WTC11 (cell line): ENCODE data around the gene ZNF512B. TPM values are rescaled to one million over a fixed set of nuclear protein-coding genes. Genes with fewer than 3 reads are reported as not detected.

ENCODE experiments used
- ATAC-seq: fragments of 200-7000 bp; cut with Tn5 transposase; 2 replicates; pipeline ENCODE4 v1.10.0; 2021; ENCODE audit warnings: mild to moderate bottlenecking, moderate library complexity
- CTCF ChIA-PET: fragments of 300-600 bp; sonication (Branson Sonifier 250); formaldehyde crosslinking; loops from one replicate; lab custom pipeline; 2021; ENCODE audit warnings: antibody characterized with exemption; lab: Charles Lee
- POLR2A ChIA-PET: fragments of 350-600 bp; sonication (Branson Sonifier 250); formaldehyde crosslinking; loops from one replicate; lab custom pipeline; 2021; ENCODE audit warnings: antibody characterized with exemption; lab: Charles Lee
- DNase-seq: peaks from one replicate; pipeline ENCODE4 v3.0.0; 2021; ENCODE audit warnings: low spot score
- H3K27ac Mint-ChIP-seq: 2 replicates; pipeline ENCODE4 v1.8.0; 2021; ENCODE audit warnings: mixed read lengths
- H3K27me3 Mint-ChIP-seq: 2 replicates; pipeline ENCODE4 v1.8.0; 2021; ENCODE audit warnings: low read depth, mild to moderate bottlenecking, moderate library complexity, mixed read lengths
- H3K36me3 Mint-ChIP-seq: 2 replicates; pipeline ENCODE4 v1.8.0; 2021; ENCODE audit warnings: mixed read lengths
- H3K4me1 Mint-ChIP-seq: 2 replicates; pipeline ENCODE4 v1.8.0; 2022; ENCODE audit warnings: mixed read lengths
- H3K4me3 Mint-ChIP-seq: 2 replicates; pipeline ENCODE4 v1.8.0; 2021; ENCODE audit warnings: mild to moderate bottlenecking, moderate library complexity, mixed read lengths
- H3K9me3 Mint-ChIP-seq: 2 replicates; pipeline ENCODE4 v1.8.0; 2021; ENCODE audit warnings: mixed read lengths
- ATF1 ChIP-seq: sonication (generic); formaldehyde crosslinking; IDR thresholded peaks from 2 replicates; pipeline ENCODE4 v1.8.1; 2023; ENCODE audit warnings: mild to moderate bottlenecking, moderate library complexity, missing genetic modification reagents
- ATF3 ChIP-seq: sonication (generic); formaldehyde crosslinking; conservative IDR thresholded peaks from 2 replicates; pipeline ENCODE4 v1.8.1; 2022; ENCODE audit warnings: mild to moderate bottlenecking, missing genetic modification reagents
- CDX4 ChIP-seq: fragments of 250-450 bp; sonication (Bioruptor Pico); IDR thresholded peaks from 2 replicates; pipeline ENCODE4 v1.9.0; 2021; ENCODE audit warnings: moderate library complexity, mild to moderate bottlenecking, inconsistent platforms, borderline replicate concordance
- E2F1 ChIP-seq: sonication (generic); formaldehyde crosslinking; IDR thresholded peaks from 2 replicates; pipeline ENCODE4 v1.8.0; 2022; ENCODE audit warnings: mild to moderate bottlenecking, missing genetic modification reagents
- ERG ChIP-seq: fragments of 250-450 bp; sonication (Bioruptor Pico); IDR thresholded peaks from 2 replicates; pipeline ENCODE4 v1.8.0; 2021; ENCODE audit warnings: mild to moderate bottlenecking
- HMGA2 ChIP-seq: fragments of 250-450 bp; sonication (Bioruptor Pico); IDR thresholded peaks from 2 replicates; pipeline ENCODE4 v1.4.0; 2021; ENCODE audit warnings: mild to moderate bottlenecking, moderate library complexity
- HMGXB4 ChIP-seq: sonication (generic); formaldehyde crosslinking; IDR thresholded peaks from 2 replicates; pipeline ENCODE4 v1.8.1; 2023; ENCODE audit warnings: mild to moderate bottlenecking, moderate library complexity, missing genetic modification reagents
- MAX ChIP-seq: sonication (generic); formaldehyde crosslinking; IDR thresholded peaks from 2 replicates; pipeline ENCODE4 v1.8.0; 2022; ENCODE audit warnings: mild to moderate bottlenecking, missing genetic modification reagents
- PREB ChIP-seq: sonication (generic); formaldehyde crosslinking; IDR thresholded peaks from 2 replicates; pipeline ENCODE4 v1.8.1; 2022; ENCODE audit warnings: mild to moderate bottlenecking, missing genetic modification reagents, moderate library complexity, borderline replicate concordance
- PRRX2 ChIP-seq: fragments of 250-450 bp; sonication (Bioruptor Pico); IDR thresholded peaks from 2 replicates; pipeline ENCODE4 v1.8.0; 2021; ENCODE audit warnings: mild to moderate bottlenecking
- SMAD4 ChIP-seq: sonication (generic); formaldehyde crosslinking; IDR thresholded peaks from 2 replicates; pipeline ENCODE4 v1.8.0; 2022; ENCODE audit warnings: mild to moderate bottlenecking, missing genetic modification reagents
- TCF7 ChIP-seq: sonication (generic); formaldehyde crosslinking; IDR thresholded peaks from 2 replicates; pipeline ENCODE4 v1.8.0; 2022; ENCODE audit warnings: mild to moderate bottlenecking, low read depth, missing genetic modification reagents, moderate library complexity
- TEAD4 ChIP-seq: sonication (generic); formaldehyde crosslinking; IDR thresholded peaks from 2 replicates; pipeline ENCODE4 v1.8.0; 2022; ENCODE audit warnings: mild to moderate bottlenecking, missing genetic modification reagents
- ZBTB21 ChIP-seq: sonication (generic); formaldehyde crosslinking; IDR thresholded peaks from 2 replicates; pipeline ENCODE4 v1.8.1; 2023; ENCODE audit warnings: mild to moderate bottlenecking, missing genetic modification reagents, borderline replicate concordance
- ZNF232 ChIP-seq: sonication (generic); formaldehyde crosslinking; IDR thresholded peaks from 2 replicates; pipeline ENCODE4 v1.8.0; 2022; ENCODE audit warnings: mild to moderate bottlenecking, missing genetic modification reagents
- ZNF317 ChIP-seq: sonication (generic); formaldehyde crosslinking; IDR thresholded peaks from 2 replicates; pipeline ENCODE4 v1.8.1; 2023; ENCODE audit warnings: low read depth, mild to moderate bottlenecking, moderate library complexity, missing genetic modification reagents, borderline replicate concordance
- ZNF396 ChIP-seq: fragments of 250-450 bp; sonication (Bioruptor Pico); IDR thresholded peaks from 2 replicates; pipeline ENCODE4 v1.8.0; 2021; ENCODE audit warnings: mild to moderate bottlenecking, moderate library complexity, borderline replicate concordance
- ZNF416 ChIP-seq: fragments of 250-450 bp; sonication (Bioruptor Pico); IDR thresholded peaks from 2 replicates; pipeline ENCODE4 v1.9.0; 2021; ENCODE audit warnings: mild to moderate bottlenecking, inconsistent platforms
- ZNF423 ChIP-seq: fragments of 250-450 bp; sonication (Bioruptor Pico); IDR thresholded peaks from 2 replicates; pipeline ENCODE4 v2.1.2; 2022; ENCODE audit warnings: mild to moderate bottlenecking, moderate library complexity
- ZNF425 ChIP-seq: fragments of 250-450 bp; sonication (Bioruptor Pico); conservative IDR thresholded peaks from 2 replicates; pipeline ENCODE4 v1.9.0; 2021; ENCODE audit warnings: mild to moderate bottlenecking
- ZNF532 ChIP-seq: fragments of 250-450 bp; sonication (Bioruptor Pico); IDR thresholded peaks from 2 replicates; pipeline ENCODE4 v1.9.0; 2021; ENCODE audit warnings: mild to moderate bottlenecking, borderline replicate concordance
- total RNA-seq: library from RNA; stranded (reverse); gene quantifications from 3 replicates; pipeline ENCODE4 v1.2.3, GENCODE V29; 2021

Gene ZNF512B
- total RNA-seq, 1 experiment from 2014 or later = 23.3 TPM

GRCh38 chr20:63964412-63964811 lies 5.3 kb downstream of the ZNF512B start (continued):
- TF ChIP-seq ZNF396 = no peak
- no peak for TF ChIP-seq ZNF317 (CRISPR knock-in tag)
- no peak for TF ChIP-seq SMAD4 (CRISPR knock-in tag)
- TF ChIP-seq ERG = no peak
- TF ChIP-seq ATF1 (CRISPR knock-in tag) = no peak
- TF ChIP-seq ZNF423 (CRISPR knock-in tag) = no peak
- TF ChIP-seq ZNF416 = no peak
- no peak for TF ChIP-seq TEAD4 (CRISPR knock-in tag)
- no peak for TF ChIP-seq ZBTB21

GRCh38 chr20:63963784-63964301 lies 5.9 kb downstream of the ZNF512B start:
- no peak overlapping the region for H3K27ac Mint-ChIP-seq
- CTCF ChIA-PET = no interaction called here
- no peak overlapping the region for H3K4me3 Mint-ChIP-seq
- DNase-seq (no peak), ATAC-seq (no peak)
- H3K9me3 Mint-ChIP-seq = peaks cover 3% of the 10 kb centered on the region; the same call in 1 of the 2 replicates
- POLR2A ChIA-PET = no interaction called here
- 0 out of 2 replicates have a peak, but pooled peaks cover 3% of the 10 kb centered on the region for H3K27me3 Mint-ChIP-seq
- H3K36me3 Mint-ChIP-seq = peaks cover 61% of the 10 kb centered on the region
- peaks cover 4% of the 10 kb centered on the region for H3K4me1 Mint-ChIP-seq
- TF ChIP-seq MAX (CRISPR knock-in tag) (no peak), ZNF317 (CRISPR knock-in tag) (no peak), HMGA2 (CRISPR knock-in tag) (no peak), PREB (no peak), ZNF532 (CRISPR knock-in tag) (no peak), ZNF425 (CRISPR knock-in tag) (no peak), E2F1 (CRISPR knock-in tag) (no peak), ATF3 (CRISPR knock-in tag) (no peak), HMGXB4 (CRISPR knock-in tag) (no peak), ZBTB21 (no peak), CDX4 (no peak), PRRX2 (CRISPR knock-in tag) (no peak), ZNF232 (CRISPR knock-in tag) (no peak), ZNF423 (CRISPR knock-in tag) (no peak), TCF7 (CRISPR knock-in tag) (no peak)
